ENCODE measurements around the gene RPS16.
"Not testable (repeated sequence)": the region's sequence is repeated elsewhere in the genome, so short reads cannot be mapped to it uniquely, and the experiment has no call there.

- TF ChIP-seq, protein P1, sequence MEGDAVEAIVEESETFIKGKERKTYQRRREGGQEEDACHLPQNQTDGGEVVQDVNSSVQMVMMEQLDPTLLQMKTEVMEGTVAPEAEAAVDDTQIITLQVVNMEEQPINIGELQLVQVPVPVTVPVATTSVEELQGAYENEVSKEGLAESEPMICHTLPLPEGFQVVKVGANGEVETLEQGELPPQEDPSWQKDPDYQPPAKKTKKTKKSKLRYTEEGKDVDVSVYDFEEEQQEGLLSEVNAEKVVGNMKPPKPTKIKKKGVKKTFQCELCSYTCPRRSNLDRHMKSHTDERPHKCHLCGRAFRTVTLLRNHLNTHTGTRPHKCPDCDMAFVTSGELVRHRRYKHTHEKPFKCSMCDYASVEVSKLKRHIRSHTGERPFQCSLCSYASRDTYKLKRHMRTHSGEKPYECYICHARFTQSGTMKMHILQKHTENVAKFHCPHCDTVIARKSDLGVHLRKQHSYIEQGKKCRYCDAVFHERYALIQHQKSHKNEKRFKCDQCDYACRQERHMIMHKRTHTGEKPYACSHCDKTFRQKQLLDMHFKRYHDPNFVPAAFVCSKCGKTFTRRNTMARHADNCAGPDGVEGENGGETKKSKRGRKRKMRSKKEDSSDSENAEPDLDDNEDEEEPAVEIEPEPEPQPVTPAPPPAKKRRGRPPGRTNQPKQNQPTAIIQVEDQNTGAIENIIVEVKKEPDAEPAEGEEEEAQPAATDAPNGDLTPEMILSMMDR (IDR thresholded peaks at IDR 0.05): not testable (repeated sequence)
- not testable (repeated sequence) for TF ChIP-seq POLR2A (IDR thresholded peaks at IDR 0.05)
Measured at GRCh38 chr19:39479319-39479801, 43.6 kb upstream of the RPS16 start.
